Measurements from ENCODE around the gene SORL1-AS1.

Gene SORL1-AS1

DNA sequence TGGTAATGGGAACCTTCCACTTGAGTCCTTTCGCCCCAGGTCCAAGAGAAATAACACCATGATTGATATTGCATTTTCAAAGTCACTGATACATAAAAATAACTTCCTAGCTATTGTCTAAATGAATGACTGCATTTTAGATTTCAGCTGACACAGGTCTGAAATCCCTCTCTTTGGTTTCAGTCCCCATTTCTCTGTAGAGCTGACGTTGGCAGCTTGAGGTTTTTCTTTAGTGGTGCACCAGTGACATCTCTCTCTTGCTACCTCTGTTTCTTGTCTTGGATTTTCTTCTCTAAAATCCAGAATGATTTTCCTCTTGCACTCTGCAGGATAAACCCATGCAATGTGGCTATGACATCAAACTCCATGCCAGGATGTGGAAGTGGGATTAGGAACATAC lies 32.4 kb downstream of the SORL1-AS1 start:
- no peak for FAIRE-seq
- Histone ChIP-seq H4K20me1 (replicated peaks; ENCODE audit: control insufficient read depth, extremely low read depth, insufficient read depth, low read length) (no peaks in the 10 kb centered on the region), H3K27me3 (ENCODE audit: control insufficient read depth in 2 of 2, insufficient read depth in 2 of 2, low read length in 2 of 2) (no peaks in the 10 kb centered on the region), H2AFZ (ENCODE audit: low read depth, low read length) (no peak overlapping the region), H3K79me2 (ENCODE audit: control insufficient read depth, insufficient read depth, low read length) (no peaks in the 10 kb centered on the region), H3K9me3 (replicated peaks; ENCODE audit: control insufficient read depth, insufficient read depth, low read length) (no peaks in the 10 kb centered on the region), H3K36me3 (ENCODE audit: control insufficient read depth in 2 of 2, extremely low read depth in 1 of 2, insufficient read depth in 2 of 2, low read length in 2 of 2) (no peaks in the 10 kb centered on the region), H3K9me1 (replicated peaks; ENCODE audit: control insufficient read depth, extremely low read depth, insufficient read depth, low read length) (no peaks in the 10 kb centered on the region), H3K4me2 (ENCODE audit: insufficient read depth, low read length) (no peak overlapping the region), H3K4me1 (ENCODE audit: control insufficient read depth, extremely low read depth, insufficient read depth, low read length) (no peaks in the 10 kb centered on the region), H3K4me3 (replicated peaks in 1 of 3; ENCODE audit: insufficient read depth in 1 of 3, low read depth in 1 of 3, low read length in 3 of 3) (no peak overlapping the region), H3K27ac (ENCODE audit: insufficient read depth, low read depth, low read length) (no peak overlapping the region), H3K9ac (replicated peaks; ENCODE audit: extremely low read depth, insufficient read depth, low read length) (no peak overlapping the region)
- ChIA-PET CTCF (no interaction called here), POLR2A (no interaction called here)
- intact Hi-C loops (cut with micrococcal nuclease): no loop called here
- no peak for DNase-seq (ENCODE audit: low read depth, low spot score)
- BruUV-seq (replicated peaks): no TSS peak
- TF ChIP-seq JUN (IDR thresholded peaks at IDR 0.05; ENCODE audit: borderline replicate concordance, insufficient read depth, insufficient read length, low read depth) (no peak), MYC (IDR thresholded peaks at IDR 0.05; ENCODE audit: low read depth, low read length) (no peak), POLR2A (IDR thresholded peaks at IDR 0.05; ENCODE audit: low read depth, low read length) (no peak), FOS (IDR thresholded peaks at IDR 0.05; ENCODE audit: borderline replicate concordance, insufficient read depth, low read length) (no peak), GATA2 (IDR thresholded peaks at IDR 0.05; ENCODE audit: insufficient read depth, insufficient read length, low read depth, low read length) (no peak), POLR2AphosphoS5 (IDR thresholded peaks at IDR 0.05; ENCODE audit: insufficient read depth, low read depth, low read length) (no peak), EZH2 (IDR thresholded peaks at IDR 0.05; ENCODE audit: borderline replicate concordance, low read depth, low read length, severe bottlenecking) (no peak)
- TF ChIP-seq, protein P1, sequence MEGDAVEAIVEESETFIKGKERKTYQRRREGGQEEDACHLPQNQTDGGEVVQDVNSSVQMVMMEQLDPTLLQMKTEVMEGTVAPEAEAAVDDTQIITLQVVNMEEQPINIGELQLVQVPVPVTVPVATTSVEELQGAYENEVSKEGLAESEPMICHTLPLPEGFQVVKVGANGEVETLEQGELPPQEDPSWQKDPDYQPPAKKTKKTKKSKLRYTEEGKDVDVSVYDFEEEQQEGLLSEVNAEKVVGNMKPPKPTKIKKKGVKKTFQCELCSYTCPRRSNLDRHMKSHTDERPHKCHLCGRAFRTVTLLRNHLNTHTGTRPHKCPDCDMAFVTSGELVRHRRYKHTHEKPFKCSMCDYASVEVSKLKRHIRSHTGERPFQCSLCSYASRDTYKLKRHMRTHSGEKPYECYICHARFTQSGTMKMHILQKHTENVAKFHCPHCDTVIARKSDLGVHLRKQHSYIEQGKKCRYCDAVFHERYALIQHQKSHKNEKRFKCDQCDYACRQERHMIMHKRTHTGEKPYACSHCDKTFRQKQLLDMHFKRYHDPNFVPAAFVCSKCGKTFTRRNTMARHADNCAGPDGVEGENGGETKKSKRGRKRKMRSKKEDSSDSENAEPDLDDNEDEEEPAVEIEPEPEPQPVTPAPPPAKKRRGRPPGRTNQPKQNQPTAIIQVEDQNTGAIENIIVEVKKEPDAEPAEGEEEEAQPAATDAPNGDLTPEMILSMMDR (IDR thresholded peaks at IDR 0.05; ENCODE audit: extremely low read depth in 1 of 2, insufficient read depth in 1 of 2, low read depth in 1 of 2, low read length in 2 of 2): no peak
- TF ChIP-seq, protein P2, sequence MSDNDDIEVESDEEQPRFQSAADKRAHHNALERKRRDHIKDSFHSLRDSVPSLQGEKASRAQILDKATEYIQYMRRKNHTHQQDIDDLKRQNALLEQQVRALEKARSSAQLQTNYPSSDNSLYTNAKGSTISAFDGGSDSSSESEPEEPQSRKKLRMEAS (IDR thresholded peaks at IDR 0.05; ENCODE audit: insufficient read depth, insufficient read length): no peak
- dilution Hi-C loops (cut with MboI; ENCODE audit: extremely low pct_ligation_motif_present, low sequenced_read_pairs): no loop called here
